ENCODE data around the gene PAXIP1. TPM values are rescaled to one million over a fixed set of nuclear protein-coding genes. Genes with fewer than 3 reads are reported as not detected.

PAXIP1 gene
- total RNA-seq, 1 experiment from 2014 or later = 13.4 TPM

DNA sequence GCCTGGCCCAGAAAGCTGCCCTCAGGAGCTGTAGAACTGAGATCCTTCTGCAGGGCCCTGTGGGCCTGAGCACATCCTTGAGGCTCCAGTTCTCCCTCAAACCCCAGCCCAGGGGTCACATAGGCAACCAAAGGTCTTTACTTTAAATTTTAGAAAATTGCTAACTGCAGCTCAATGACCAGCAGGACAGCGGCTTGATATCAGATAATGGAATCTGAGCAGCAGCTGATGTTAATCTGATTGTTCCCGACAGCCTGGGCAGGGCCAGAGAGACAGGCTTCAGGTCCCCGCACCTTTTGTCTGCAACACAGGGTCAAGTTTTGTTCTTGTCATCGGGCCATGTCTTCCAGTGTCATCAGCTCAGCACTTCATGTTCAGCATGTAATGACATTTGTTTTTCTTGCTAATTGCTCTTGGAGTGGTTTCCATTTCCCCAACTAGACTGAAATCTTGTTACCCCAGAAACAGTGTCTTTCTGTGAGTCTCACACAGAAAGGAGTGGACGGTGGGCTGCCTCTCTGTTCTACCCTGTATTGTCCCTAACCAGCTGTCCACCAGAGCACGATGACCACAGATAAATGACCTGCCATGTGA is 91.0 kb downstream of the PAXIP1 start:
- DNase-seq (ENCODE audit: low spot score) = no peak

DNA sequence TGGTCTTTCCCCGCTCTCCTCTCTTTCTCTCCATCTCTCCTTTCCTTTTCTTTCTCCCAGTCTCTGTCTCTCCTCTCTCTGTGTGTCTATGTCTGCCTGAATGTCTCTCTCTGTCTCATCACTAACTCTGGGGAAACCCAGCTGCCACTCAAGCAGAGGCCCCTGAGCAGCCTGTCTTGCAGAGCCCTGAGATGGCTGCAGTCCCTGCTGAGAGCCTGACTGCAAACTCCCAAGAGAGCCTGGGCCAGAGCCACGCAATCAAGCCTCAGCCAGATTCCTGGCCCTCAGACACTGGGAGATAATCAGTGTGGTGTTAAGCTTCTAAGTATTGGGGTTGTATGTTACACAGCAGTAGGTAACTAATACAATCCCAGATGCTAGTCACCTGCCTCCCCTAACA is 91.5 kb downstream of the PAXIP1 start:
- no peak for DNase-seq (ENCODE audit: low spot score)

DNA sequence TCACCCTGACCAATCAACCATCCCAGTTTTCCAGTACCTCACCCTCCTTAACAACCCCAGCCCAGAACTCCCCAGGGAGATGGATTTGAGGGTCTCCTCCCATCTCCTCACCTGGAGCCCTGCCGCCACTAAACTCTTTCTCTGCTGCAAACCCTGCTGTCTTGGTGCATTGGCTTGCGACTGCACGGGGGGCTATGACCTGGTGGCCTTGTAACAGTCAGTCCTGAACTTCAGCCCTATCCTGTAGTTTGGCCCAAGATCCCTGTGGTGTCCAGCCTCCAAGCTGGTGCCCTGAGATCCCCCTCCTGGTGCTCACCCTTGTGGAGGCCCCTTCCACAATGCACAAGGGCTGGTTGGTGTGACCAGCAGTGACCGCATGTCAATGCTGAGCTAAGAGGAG is 91.9 kb downstream of the PAXIP1 start:
- no peak for DNase-seq (ENCODE audit: low spot score)

DNA sequence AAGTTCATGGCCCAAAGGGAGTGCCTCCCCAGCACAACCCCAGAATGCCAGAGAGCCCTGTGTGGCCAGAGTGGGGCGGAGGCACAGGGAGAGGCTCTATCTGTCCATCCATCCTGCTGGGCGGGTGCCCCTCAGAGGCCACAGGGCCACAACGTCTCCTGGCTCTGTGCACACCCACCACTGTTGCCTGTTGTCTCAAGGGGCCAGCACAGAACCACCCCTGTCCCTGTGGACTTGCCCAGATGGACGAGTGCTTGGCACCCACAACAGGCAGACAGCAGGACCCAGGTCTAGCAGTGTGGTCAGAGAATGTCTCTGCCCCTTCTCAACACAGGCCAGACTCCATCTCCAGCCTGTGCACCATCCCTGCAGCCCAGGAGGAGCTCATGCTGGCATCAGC is 92.8 kb downstream of the PAXIP1 start:
- DNase-seq (ENCODE audit: low spot score) = no peak

DNA sequence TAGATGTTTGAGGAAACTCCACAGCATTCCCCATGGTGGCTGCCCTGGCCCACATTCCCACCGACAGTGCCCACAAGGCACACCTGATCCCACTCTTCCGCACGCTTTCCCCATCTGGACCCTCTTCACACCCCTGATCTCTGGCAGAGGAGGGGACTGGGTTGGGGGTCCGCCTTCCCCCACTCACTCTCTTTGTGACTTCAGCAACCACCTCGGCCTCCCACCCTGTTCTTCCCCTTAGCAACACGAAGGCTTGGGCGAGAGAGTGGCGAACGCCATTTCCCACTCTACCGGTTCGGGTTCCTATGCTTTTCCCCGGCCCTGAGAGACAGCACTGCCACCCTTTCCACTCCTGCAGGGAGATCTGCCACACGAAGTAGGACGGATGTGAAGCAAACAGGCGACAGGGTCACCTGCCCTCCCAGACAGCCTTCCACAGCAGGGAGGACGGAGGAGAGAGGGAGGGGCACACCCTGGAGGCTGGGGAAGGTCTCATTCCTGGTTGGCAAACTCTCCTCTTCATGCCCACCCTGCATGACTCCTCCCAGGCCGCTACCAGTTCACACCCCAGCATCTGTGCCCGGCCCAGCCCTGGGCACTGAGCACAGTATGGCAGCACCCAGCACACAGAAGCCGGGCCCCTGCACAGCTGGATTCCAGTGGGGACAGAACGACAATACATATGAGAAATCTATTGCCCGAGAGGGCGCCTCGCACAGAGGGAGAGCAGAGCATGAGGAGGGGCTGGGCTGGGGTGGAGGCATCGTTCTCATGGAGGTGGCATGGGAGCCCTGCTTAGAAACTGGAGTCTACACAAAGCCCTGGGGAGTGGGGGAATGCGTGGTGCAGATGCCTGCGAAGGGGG is 93.5 kb downstream of the PAXIP1 start:
- DNase-seq (ENCODE audit: low spot score) = no peak

DNA sequence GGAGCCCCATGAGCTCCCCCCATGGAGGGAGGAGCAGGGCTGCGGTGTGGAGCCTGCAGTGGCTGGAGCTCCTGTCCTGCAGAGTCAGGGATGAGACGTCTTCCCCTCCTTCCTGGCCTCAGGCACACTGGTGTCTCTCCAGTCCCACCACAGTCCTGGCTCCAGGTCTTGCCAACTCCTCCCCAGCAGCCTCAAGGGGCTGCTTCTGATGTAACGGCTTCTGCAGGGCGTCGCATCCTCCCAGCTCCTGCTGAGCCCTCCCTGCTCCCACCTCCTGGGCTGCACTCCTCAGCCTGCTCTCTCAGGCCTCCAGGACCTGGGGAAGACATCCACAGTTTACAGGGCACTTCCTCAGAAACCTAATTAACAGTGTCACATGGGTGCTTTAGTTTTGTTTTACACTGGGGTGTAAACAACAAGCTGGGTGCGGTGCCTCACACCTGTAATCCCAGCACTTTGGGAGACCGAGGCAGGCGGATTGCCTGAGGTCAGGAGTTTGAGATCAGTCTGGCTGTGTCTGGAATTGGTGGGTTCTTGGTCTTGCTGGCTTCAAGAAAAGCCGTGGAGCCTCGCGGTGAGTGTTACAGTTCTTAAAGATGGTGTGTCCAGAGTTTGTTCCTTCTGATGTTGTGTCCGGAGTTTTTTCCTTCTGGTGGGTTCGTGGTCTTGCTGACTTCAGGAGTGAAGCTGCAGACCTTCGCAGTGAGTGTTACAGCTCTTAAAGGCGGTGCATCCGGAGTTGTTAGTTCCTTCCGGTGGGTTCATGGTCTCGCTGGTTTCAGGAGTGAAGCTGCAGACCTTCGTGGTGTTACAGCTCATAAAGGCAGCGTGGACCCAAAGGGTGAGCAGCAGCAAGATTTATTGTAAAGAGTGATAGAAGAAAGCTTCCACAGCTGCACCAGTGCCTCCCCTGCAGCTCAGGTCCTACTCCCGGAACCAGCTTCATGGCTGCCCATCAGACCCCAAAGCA is 95.0 kb downstream of the PAXIP1 start:
- DNase-seq (ENCODE audit: low spot score) = no peak

DNA sequence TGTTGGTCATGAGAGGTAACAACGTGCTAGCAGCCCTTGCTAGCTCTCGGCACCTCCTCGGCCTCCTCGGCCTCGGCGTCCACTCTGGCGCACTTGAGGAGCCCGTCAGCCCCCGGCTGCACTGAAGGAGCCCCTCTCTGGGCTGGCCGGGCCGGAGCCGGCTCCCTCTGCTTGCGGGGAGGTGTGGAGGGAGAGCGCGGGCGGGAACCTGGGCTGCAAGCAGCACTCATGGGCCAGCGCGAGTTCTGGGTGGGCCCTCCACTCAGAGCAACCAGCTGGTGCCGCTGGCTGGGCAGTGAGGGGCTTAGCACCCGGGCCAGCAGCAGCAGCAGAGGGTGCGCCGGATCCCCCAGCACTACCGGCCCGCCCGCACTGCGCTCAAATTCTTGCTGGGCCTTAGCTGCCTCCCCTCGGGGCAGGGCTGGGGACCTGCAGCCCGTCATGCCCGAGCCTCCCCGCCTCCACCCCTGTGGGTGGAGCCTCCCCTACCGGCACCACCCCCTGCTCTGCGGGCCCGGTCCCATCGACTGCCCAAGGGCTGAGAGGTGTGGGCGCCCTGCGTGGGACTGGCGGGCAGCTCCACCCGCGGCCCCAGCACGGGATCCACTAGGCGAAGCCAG is 96.1 kb downstream of the PAXIP1 start:
- no peak for DNase-seq (ENCODE audit: low spot score)

DNA sequence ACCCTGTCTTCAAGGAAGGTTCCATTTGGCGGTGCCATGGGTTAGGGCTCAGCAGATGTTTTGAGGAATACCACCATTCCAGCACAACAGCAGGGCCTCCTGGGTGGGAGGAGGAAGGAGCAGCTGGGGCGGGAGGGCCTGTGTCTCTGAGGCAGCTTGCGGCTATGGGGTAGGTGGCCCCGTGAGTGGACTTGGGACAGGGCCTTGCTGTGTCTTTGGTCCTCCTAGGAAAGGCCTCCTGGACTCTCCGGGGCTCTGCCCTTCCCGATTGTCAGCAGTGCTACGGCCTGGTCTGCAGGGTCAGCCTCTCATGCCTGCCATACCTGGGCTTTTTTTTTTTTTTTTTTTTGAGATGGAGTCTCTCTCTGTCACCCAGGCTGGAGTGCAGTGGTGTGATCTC is 96.7 kb downstream of the PAXIP1 start:
- no peak for DNase-seq (ENCODE audit: low spot score)

DNA sequence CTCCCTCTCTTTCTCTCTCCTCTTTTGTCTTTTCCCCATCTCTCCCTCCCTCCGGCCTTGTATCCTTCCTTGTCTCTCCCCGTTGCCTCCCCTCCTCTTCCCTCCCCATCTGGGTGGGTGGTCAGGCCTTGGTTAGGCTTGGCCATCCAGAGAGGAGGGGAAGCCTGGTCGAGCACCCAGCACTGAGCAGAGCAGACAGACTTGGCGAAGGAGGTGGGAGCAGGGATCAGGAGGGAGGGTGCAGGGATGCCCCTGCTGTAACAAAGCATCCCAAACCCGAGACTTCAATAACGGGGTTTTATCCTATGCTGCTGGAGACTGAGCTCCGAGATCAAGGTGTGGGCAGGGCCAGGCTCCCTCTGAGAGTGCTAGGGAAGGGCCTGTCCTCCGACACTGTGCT is 97.3 kb downstream of the PAXIP1 start:
- DNase-seq (ENCODE audit: low spot score) = no peak

DNA sequence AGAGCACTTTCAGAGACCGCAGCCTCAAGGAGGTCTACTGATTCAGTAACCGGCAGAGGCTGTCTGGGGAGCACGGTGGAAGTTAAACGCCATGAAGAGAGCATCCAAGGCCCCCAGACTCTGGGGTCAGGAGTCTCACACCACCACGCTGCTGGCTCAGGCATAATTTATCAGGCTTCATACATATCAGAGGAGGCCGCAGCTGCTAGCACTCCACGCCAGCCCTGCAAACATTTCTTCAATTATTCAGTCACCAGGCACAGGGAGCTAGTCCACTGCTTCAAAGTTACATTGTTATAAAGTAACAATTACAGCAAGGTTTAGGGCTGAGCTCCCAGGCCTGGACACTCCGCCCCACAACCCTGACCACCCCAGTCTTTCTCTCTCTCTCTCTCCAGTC is 97.8 kb downstream of the PAXIP1 start:
- no peak for DNase-seq (ENCODE audit: low spot score)

DNA sequence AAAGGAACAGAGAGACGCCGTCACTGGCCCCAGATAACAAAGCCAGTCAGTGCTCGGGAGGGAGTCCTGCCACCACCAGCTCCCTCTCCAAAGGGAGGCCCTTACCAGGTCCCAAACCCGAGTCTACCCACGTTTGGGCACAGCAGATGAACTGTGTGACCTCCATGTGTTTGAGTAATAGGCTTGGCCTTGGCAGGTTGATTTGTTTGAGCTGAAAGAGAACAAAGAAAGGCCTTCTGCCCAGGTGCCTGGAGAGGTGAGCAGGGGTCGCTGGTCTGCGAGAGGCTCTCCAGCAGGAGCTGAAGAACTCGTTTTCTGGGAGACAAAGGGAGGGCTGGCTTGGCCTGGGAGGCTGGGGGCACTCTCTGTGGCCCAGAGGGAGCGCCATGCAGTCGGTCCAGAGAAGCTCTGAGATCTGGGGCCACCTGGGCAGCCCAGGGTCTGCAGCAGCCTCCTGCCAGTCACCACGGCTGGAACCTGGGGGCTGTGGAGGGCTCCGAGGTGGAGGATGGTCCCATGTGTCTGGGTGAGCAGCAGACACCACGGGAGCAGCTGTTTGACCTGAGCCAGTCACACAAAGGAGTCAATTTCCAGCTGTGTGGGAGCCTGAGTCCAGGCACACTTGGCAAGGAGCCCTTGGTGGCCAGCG is 99.7 kb downstream of the PAXIP1 start:
- DNase-seq (ENCODE audit: low spot score) = no peak

DNA sequence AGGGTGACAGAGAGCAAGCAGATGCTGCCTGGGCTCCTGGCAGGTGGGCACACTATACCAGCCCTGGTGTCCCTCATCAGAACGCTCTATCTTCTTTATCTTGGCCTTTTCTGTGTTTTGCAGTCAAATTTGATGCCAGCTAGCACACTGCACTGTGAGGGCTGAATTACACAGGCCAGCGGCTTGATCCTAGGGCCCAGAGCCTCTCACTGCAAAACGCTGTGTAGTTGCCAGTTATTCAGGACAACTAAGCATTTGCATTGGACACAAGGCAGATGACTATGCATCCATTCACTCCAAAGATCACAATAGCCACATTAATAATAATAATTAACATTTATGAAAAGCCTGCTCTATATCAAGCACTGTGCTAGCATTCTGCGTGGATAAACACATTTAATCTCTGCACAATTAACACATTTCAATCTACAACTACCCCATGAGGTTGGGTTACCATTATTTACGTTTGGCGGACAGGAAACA is 100.3 kb downstream of the PAXIP1 start:
- no peak for DNase-seq (ENCODE audit: low spot score)

DNA sequence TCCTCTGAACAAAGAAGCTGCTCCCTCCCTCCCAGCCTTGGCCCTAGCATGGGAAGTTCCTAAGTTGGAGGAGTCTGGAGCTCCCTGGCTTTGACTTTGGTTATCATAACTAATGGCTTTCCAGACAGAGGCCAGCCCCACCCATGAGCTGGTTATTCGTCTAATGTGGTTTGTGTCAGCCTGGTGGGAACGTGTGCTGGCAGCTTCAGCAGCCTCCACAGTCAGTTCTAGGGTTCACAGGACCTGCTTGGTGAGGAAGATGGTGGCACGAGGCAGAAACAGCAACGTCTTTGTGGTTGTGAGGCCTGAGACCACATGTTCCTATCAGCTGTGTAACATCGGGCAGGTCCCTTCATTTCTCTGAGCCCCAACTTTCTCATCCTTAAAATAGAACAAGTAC is 103.1 kb downstream of the PAXIP1 start:
- DNase-seq (ENCODE audit: low spot score) = no peak

DNA sequence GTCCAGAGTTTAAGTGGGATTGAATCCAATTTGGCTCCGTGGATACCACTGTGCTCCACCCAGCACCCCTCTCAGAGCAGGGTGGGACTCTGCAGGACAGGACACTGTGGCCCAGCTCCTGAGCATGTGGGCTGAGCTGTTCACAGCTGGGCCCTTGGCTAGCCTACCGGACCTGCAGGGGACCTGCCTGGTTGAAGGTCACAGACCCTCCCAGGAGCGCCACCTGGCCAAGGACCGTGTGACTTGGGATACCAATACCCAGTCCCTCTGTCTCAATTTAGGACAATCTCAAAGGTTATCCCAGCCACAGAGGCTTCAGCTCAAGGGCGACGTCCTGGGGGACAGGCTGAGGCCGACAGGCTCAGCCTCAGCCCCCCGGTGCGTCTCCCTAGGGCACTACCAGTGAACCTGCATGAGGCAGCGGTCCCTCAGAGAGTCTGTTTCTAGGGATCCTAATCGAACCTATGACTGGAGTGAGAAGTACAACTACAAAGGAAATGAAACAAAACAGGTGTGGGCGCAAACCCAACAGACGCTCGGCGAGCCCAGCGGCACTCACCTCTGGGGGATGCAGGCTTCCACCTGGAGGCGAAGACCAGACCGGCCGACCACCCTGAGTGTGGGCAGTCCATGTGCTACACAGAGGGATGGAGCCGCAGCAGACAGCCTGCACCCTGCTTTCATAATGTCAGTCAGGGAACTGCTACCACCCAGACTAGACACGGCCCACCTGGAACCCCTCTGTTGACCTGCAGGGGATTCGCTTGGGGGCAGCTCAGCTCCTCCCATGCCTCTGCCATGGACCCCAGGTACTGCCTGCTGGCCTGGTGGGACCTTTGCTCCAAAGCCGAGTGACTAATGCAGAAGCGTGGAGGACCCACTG is 103.7 kb downstream of the PAXIP1 start:
- no peak for DNase-seq (ENCODE audit: low spot score)

DNA sequence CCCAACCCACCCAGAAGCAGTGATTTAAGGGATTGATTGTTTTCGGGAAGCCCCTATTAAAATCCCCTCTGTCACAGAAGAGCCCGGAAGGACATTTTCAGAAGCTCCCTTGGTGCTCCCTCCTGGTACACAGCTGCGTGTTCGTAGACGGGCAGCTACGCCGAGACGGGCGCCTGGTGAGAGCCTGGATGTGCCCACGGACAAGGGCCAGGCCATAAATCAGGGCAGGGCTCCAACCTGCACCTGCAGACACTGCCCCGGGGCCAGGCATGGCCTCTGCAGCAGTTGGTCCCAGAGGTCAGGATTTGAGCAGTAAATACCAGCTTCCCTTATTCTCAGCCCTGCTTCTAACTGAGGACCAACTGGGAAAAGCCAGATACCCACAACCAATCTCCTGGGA is 106.8 kb downstream of the PAXIP1 start:
- DNase-seq (ENCODE audit: low spot score) = no peak

Other genes starting within 250 kb of the PAXIP1 start
- gene HTR5A, start 67.2 kb upstream of the PAXIP1 start, total RNA-seq (2014; rRNA removed; shearing (Covaris generic)) = not detected in 2 replicates